ENCODE results near the gene ZNF587. TPM values are rescaled to one million over a fixed set of nuclear protein-coding genes. Genes with fewer than 3 reads are reported as not detected.
"Not testable (repeated sequence)": the region's sequence is repeated elsewhere in the genome, so short reads cannot be mapped to it uniquely, and the experiment has no call there.

Gene ZNF587
- polyA plus RNA-seq, 1 donor from 2014 or later: 10.5 TPM

GRCh38 chr19:57816652-57817051, 33.0 kb upstream of the ZNF587 start:
- Mint-ChIP-seq H3K4me3 (peak overlapping the region in 2 of 4 donors; percentile 73 to 98), H3K27me3 (no peaks in the 10 kb centered on the region), H3K4me1 (peaks cover 32 to 44% (median 39%) of the 10 kb centered on the region in 3 donors), H3K27ac (peak overlapping the region in 1 of 3 donors; percentile 39), H3K36me3 (no peaks in the 10 kb centered on the region), H3K9me3 (no peaks in the 10 kb centered on the region)

DNA sequence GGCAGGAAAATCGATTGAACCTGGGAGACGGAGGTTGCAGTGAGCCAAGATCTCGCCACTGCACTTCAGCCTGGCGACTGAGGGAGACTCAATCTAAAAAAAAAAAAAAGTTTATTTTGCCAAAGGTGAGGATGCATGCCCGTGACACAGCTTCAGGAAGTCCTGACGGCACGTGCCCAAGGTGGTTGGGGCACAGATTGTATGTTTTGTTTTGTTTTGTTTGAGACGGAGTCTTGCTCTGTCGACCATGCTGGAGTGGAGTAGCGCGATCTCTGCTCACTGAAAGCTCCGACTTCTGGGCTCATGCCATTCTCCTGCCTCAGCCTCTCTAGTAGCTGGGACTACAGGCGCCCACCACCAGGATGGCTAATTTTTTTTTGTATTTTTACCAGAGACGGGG, 31.7 kb upstream of the ZNF587 start:
- Mint-ChIP-seq H3K9me3 (no peaks in the 10 kb centered on the region), H3K4me1 (peaks cover 35 to 48% (median 41%) of the 10 kb centered on the region in 3 donors), H3K27ac (no peak overlapping the region), H3K36me3 (no peaks in the 10 kb centered on the region), H3K4me3 (peak overlapping the region in 2 of 4 donors; percentile 60 to 96), H3K27me3 (no peaks in the 10 kb centered on the region)

DNA sequence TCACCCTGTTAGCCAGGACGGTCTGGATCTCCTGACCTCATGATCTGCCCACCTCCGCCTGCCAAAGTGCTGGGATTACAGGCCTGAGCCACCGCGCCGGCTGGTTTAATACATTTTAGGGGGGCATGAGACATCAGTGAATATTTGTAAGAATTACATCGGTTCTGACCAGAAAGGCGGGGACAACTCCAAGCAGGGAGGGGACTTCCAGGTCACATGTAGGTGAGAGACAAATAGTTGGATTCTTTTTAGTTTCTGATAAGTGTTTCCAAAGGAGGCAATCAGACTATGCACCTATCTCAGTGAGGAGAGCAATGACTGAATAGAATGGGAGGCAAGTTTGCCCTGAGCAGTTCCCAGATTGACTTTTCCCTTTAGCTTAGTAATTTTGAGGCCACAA, 31.3 kb upstream of the ZNF587 start:
- no peaks in the 10 kb centered on the region for H3K27me3 Mint-ChIP-seq

GRCh38 chr19:57819475-57820148, 30.0 kb upstream of the ZNF587 start:
- H3K4me1 Mint-ChIP-seq: peaks cover 37 to 51% (median 47%) of the 10 kb centered on the region in 3 donors
- peak overlapping the region; percentile 96 to 99 (median 98) for H3K4me3 Mint-ChIP-seq
- H3K27me3 Mint-ChIP-seq: no peaks in the 10 kb centered on the region
- H3K36me3 Mint-ChIP-seq: no peaks in the 10 kb centered on the region
- peak overlapping the region; percentile 87 to 98 (median 98) for H3K27ac Mint-ChIP-seq
- no peaks in the 10 kb centered on the region for H3K9me3 Mint-ChIP-seq

More for the DNA sequence above, 31.3 kb upstream of the ZNF587 start:
- H3K9me3 Mint-ChIP-seq: no peaks in the 10 kb centered on the region
- H3K4me3 Mint-ChIP-seq: peak overlapping the region; percentile 34 to 99 (median 78)
- peaks cover 36 to 48% (median 43%) of the 10 kb centered on the region in 3 donors for H3K4me1 Mint-ChIP-seq
- no peak overlapping the region for H3K27ac Mint-ChIP-seq
- H3K36me3 Mint-ChIP-seq: no peaks in the 10 kb centered on the region

DNA sequence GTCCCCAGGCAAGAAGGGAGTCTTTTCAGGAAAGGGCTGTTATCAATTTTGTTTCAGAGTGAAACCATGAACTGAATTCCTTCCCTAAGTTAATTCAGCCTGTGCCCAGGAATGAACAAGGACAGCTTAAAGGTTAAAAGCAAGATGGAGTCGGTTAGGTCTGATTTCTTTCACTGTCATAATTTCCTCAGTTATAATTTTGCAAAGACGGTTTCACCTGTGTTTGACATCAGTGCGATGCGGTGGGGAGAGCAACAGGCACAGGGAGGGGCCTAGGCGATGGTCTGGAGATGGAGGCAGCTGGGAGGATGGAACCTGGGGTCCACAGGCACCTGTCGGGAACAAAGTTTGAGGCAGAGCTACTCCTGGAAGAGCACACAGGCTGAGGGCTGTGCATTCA, 29.1 kb upstream of the ZNF587 start:
- Mint-ChIP-seq H3K4me1 (peaks cover 32 to 47% (median 42%) of the 10 kb centered on the region in 3 donors), H3K4me3 (peak overlapping the region; percentile 96 to 99 (median 98)), H3K27ac (peak overlapping the region; percentile 87 to 98 (median 98)), H3K27me3 (no peaks in the 10 kb centered on the region), H3K9me3 (no peaks in the 10 kb centered on the region), H3K36me3 (no peaks in the 10 kb centered on the region)

- not testable (repeated sequence) for H3K36me3 Mint-ChIP-seq, H3K9me3 Mint-ChIP-seq
- H3K4me1 Mint-ChIP-seq: peaks cover 34 to 44% (median 42%) of the 10 kb centered on the region in 3 donors
Measured at GRCh38 chr19:57821095-57821494, 28.6 kb upstream of the ZNF587 start.

GRCh38 chr19:57821501-57821900, 28.2 kb upstream of the ZNF587 start:
- H3K27ac Mint-ChIP-seq: peak overlapping the region in 1 of 3 donors; percentile 34
- not testable (repeated sequence) for H3K9me3 Mint-ChIP-seq, H3K36me3 Mint-ChIP-seq, H3K27me3 Mint-ChIP-seq
- peaks cover 33 to 43% (median 40%) of the 10 kb centered on the region in 3 donors for H3K4me1 Mint-ChIP-seq
- H3K4me3 Mint-ChIP-seq: peak overlapping the region in 2 of 4 donors; percentile 28 to 96

More at GRCh38 chr19:57821095-57821494, 28.6 kb upstream of the ZNF587 start:
- Mint-ChIP-seq H3K4me3 (peak overlapping the region; percentile 83 to 99 (median 96)), H3K27ac (peak overlapping the region in 1 of 3 donors; percentile 87)
- H3K27me3 Mint-ChIP-seq: not testable (repeated sequence)

- not testable (repeated sequence) for H3K27me3 Mint-ChIP-seq, H3K36me3 Mint-ChIP-seq, H3K9me3 Mint-ChIP-seq
- Mint-ChIP-seq H3K4me3 (peak overlapping the region in 1 of 4 donors; percentile 67), H3K4me1 (peaks cover 33 to 47% (median 39%) of the 10 kb centered on the region in 3 donors), H3K27ac (peak overlapping the region; percentile 47 to 88 (median 81))
Measured at GRCh38 chr19:57823155-57823554, 26.5 kb upstream of the ZNF587 start.

DNA sequence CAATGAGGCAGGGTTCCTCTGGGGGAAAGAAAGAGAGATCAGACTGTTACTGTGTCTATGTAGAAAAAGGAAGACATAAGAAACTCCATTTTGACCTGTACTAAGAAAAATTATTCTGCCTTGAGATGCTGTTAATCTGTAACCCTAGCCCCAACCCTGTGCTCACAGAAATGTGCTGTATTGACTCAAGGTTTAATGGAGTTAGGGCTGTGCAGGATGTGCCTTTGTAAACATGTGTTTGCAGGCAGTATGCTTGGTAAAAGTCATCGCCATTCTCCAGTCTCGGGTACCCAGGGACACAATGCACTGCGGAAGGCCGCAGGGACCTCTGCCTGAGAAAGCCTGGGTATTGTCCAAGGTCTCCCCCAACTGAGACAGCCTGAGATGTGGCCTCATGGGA, 26.1 kb upstream of the ZNF587 start:
- Mint-ChIP-seq H3K27ac (peak overlapping the region in 2 of 3 donors; percentile 47 to 88), H3K4me3 (peak overlapping the region in 1 of 4 donors; percentile 82), H3K4me1 (peaks cover 31 to 44% (median 39%) of the 10 kb centered on the region in 3 donors)
- not testable (repeated sequence) for H3K9me3 Mint-ChIP-seq, H3K36me3 Mint-ChIP-seq, H3K27me3 Mint-ChIP-seq

GRCh38 chr19:57825511-57825910, 24.1 kb upstream of the ZNF587 start:
- H3K4me1 Mint-ChIP-seq: peaks cover 22 to 36% (median 25%) of the 10 kb centered on the region in 3 donors
- peaks cover 7% of the 10 kb centered on the region for H3K36me3 Mint-ChIP-seq
- H3K9me3 Mint-ChIP-seq: peaks cover 0 to 2% (median 0%) of the 10 kb centered on the region in 3 donors
- no peaks in the 10 kb centered on the region for H3K27me3 Mint-ChIP-seq
- no peak overlapping the region for H3K27ac Mint-ChIP-seq
- H3K4me3 Mint-ChIP-seq: no peak overlapping the region

DNA sequence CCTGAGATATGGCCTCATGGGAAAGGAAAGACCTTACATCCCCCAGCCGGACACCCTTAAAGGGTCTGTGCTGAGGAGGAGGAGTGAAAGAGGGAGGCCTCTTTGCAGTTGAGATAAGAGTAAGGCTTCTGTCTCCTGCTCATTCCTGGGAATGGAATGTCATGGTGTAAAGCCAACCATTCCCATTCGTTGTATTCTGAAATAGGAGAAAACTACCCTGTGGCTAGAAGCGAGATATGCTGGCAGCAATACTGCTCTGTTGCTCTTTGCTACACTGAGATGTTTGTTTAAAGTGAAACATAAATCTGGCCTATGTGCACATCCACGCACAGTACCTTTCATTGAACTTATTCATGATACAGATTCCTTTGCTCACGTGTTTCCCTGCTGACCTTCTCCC, 20.3 kb upstream of the ZNF587 start:
- peaks cover 7 to 20% (median 9%) of the 10 kb centered on the region in 3 donors for H3K4me1 Mint-ChIP-seq

DNA sequence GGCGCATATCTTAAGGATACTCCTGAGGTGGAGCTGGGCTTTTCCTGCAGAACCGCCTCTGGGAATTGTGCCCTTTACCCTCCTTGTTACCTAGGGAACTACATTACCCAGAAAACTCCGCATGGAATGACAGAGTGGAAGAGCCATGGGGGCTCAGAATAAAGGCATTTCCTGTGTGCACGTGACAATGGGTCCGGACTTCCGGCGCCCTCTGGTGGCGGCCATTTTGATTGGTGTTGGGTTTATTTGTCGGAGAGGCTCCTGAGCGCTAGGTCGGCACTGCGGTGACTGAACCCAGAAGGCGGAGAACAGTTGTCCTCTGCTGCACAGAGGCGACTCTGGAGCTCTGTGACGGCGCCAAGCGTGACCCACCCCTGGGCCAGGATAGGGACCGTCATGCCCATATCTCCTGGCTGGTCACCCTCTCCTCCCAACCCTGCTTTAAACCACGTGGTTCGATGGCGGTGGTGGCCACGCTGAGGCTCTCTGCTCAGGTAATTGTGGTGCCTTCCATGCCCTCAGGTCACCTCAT, 19.5 kb upstream of the ZNF587 start, which contains the start of gene ZNF587B:
TSS of gene ZNF587B (plus strand) at position 229 of the 532 bp plus-strand sequence. CDS start at position 459, 230 bp downstream.
- H3K9me3 Mint-ChIP-seq: peaks cover 0 to 2% (median 0%) of the 10 kb centered on the region in 3 donors
- peaks cover 7% of the 10 kb centered on the region for H3K36me3 Mint-ChIP-seq
- H3K4me3 Mint-ChIP-seq: no peak within 1 kb of the TSS
- H3K27me3 Mint-ChIP-seq: no peaks in the 10 kb centered on the region
- peaks cover 3 to 16% (median 7%) of the 10 kb centered on the region in 3 donors for H3K4me1 Mint-ChIP-seq
- peak within 1 kb of the TSS in 1 of 3 donors; percentile 57 for H3K27ac Mint-ChIP-seq

More for the DNA sequence above, 20.3 kb upstream of the ZNF587 start:
- H3K27me3 Mint-ChIP-seq: no peaks in the 10 kb centered on the region
- H3K36me3 Mint-ChIP-seq: peaks cover 7% of the 10 kb centered on the region
- H3K27ac Mint-ChIP-seq: no peak overlapping the region
- H3K9me3 Mint-ChIP-seq: peaks cover 0 to 2% (median 0%) of the 10 kb centered on the region in 3 donors
- no peak overlapping the region for H3K4me3 Mint-ChIP-seq

GRCh38 chr19:57836991-57837390, 12.7 kb upstream of the ZNF587 start:
- not testable (repeated sequence) for H3K27me3 Mint-ChIP-seq, H3K9me3 Mint-ChIP-seq, H3K36me3 Mint-ChIP-seq, H3K4me3 Mint-ChIP-seq, H3K4me1 Mint-ChIP-seq
- H3K27ac Mint-ChIP-seq: peak overlapping the region in 1 of 3 donors; percentile 77

GRCh38 chr19:57838622-57839191, 11.0 kb upstream of the ZNF587 start:
- not testable (repeated sequence) for H3K36me3 Mint-ChIP-seq, H3K9me3 Mint-ChIP-seq, H3K4me3 Mint-ChIP-seq, H3K27me3 Mint-ChIP-seq, H3K4me1 Mint-ChIP-seq
- H3K27ac Mint-ChIP-seq: peak overlapping the region in 1 of 3 donors; percentile 21

DNA sequence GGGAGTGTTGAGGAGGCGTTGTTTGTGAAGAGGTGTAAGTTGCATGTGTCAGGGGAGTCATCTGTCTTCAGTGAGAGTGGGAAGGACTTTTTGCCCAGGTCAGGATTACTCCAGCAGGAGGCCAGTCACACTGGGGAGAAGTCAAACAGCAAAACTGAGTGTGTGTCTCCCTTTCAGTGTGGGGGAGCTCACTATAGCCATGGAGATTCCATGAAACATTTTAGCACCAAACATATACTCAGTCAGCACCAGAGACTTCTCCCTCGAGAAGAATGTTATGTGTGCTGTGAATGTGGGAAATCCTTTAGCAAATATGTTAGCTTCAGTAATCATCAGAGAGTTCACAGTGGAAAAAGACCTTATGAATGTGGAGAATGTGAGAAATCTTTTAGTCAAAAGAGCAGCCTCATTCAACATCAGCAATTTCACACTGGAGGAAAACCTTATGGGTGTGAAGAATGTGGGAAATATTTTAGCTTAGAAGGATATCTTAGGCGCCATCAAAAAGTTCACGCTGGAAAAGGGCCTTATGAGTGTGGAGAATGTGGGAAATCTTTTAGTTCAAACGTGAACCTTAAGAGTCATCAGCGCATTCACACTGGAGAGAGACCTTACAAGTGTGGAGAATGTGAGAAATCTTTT, 8.4 kb upstream of the ZNF587 start:
- peaks cover 4 to 6% (median 5%) of the 10 kb centered on the region in 3 donors for H3K4me1 Mint-ChIP-seq
- no peaks in the 10 kb centered on the region for H3K27me3 Mint-ChIP-seq
- H3K36me3 Mint-ChIP-seq: peaks cover 3% of the 10 kb centered on the region
- no peak overlapping the region for H3K27ac Mint-ChIP-seq
- no peaks in the 10 kb centered on the region for H3K9me3 Mint-ChIP-seq
- H3K4me3 Mint-ChIP-seq: no peak overlapping the region

Data from IgD-negative memory B cell (primary cell).